ENCODE measurements around the gene PGAP6. TPM values are rescaled to one million over a fixed set of nuclear protein-coding genes. Genes with fewer than 3 reads are reported as not detected.

The PGAP6 gene
- polyA plus RNA-seq, 1 of the 3 experiments (the other 2 are of a cell fraction): 133 TPM

- TF ChIP-seq, protein P1, sequence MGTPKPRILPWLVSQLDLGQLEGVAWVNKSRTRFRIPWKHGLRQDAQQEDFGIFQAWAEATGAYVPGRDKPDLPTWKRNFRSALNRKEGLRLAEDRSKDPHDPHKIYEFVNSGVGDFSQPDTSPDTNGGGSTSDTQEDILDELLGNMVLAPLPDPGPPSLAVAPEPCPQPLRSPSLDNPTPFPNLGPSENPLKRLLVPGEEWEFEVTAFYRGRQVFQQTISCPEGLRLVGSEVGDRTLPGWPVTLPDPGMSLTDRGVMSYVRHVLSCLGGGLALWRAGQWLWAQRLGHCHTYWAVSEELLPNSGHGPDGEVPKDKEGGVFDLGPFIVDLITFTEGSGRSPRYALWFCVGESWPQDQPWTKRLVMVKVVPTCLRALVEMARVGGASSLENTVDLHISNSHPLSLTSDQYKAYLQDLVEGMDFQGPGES (IDR thresholded peaks at IDR 0.05; ENCODE audit: low read depth, low read length): no peak
- no peak for TF ChIP-seq CHD2 (IDR thresholded peaks at IDR 0.05; ENCODE audit: low read length, partially characterized antibody)
- TF ChIP-seq SIN3A (IDR thresholded peaks at IDR 0.05; ENCODE audit: borderline replicate concordance, low read depth, low read length): no peak
These were observed 27.4 kb downstream of the PGAP6 start (continued) for GRCh38 chr16:354291-354881.

- peak overlapping the region; percentile 71; the same call in 1 of the 2 replicates for H3K4me2 ChIP-seq
- peaks cover 33% of the 10 kb centered on the region for H3K79me2 ChIP-seq (ENCODE audit: insufficient read depth)
- no peak overlapping the region; a peak in 1 of 4 replicates for H3K27ac ChIP-seq (ENCODE audit: low read depth in 2 of 2, low read length in 1 of 2)
- peak overlapping the region; percentile 39 to 46; a peak in 3 of 4 replicates for H3K4me3 ChIP-seq (ENCODE audit: low read depth in 2 of 2, low read length in 1 of 2)
- H3K4me1 ChIP-seq (ENCODE audit: control insufficient read depth in 1 of 2, insufficient read depth in 2 of 2, low read depth in 1 of 2, low read length in 1 of 2): peaks cover 0 to 4% of the 10 kb centered on the region in 2 experiments; a peak in 2 of 4 replicates
- no peak for DNase-seq
- TF ChIP-seq TAF1 (IDR thresholded peaks at IDR 0.05; ENCODE audit: borderline replicate concordance, low read depth, low read length) (no peak), TEAD4 (IDR thresholded peaks at IDR 0.05; ENCODE audit: borderline replicate concordance, insufficient read depth) (no peak), SIN3A (IDR thresholded peaks at IDR 0.05; ENCODE audit: borderline replicate concordance, low read depth, low read length) (no peak), EP300 (IDR thresholded peaks at IDR 0.05; ENCODE audit: borderline replicate concordance in 1 of 2, low read depth in 1 of 2, low read length in 1 of 2) (no peak), EZH2phosphoT487 (IDR thresholded peaks at IDR 0.05; ENCODE audit: borderline replicate concordance, low read depth) (no peak), POLR2AphosphoS5 (IDR thresholded peaks at IDR 0.05; ENCODE audit: low read depth, low read length) (no peak), RXRA (IDR thresholded peaks at IDR 0.05; ENCODE audit: borderline replicate concordance, low read depth) (no peak), FOSL2 (IDR thresholded peaks at IDR 0.05; ENCODE audit: borderline replicate concordance, low read depth) (no peak), ZBTB33 (IDR thresholded peaks at IDR 0.05; ENCODE audit: borderline replicate concordance, low read depth) (no peak), JUND (IDR thresholded peaks at IDR 0.05) (no peak), RAD21 (IDR thresholded peaks at IDR 0.05; ENCODE audit: low read length) (no peak), MAX (IDR thresholded peaks at IDR 0.05; ENCODE audit: low read depth) (no peak), PBX3 (IDR thresholded peaks at IDR 0.05) (no peak), RCOR1 (IDR thresholded peaks at IDR 0.05; ENCODE audit: low read length) (no peak)
- TF ChIP-seq, protein P2, sequence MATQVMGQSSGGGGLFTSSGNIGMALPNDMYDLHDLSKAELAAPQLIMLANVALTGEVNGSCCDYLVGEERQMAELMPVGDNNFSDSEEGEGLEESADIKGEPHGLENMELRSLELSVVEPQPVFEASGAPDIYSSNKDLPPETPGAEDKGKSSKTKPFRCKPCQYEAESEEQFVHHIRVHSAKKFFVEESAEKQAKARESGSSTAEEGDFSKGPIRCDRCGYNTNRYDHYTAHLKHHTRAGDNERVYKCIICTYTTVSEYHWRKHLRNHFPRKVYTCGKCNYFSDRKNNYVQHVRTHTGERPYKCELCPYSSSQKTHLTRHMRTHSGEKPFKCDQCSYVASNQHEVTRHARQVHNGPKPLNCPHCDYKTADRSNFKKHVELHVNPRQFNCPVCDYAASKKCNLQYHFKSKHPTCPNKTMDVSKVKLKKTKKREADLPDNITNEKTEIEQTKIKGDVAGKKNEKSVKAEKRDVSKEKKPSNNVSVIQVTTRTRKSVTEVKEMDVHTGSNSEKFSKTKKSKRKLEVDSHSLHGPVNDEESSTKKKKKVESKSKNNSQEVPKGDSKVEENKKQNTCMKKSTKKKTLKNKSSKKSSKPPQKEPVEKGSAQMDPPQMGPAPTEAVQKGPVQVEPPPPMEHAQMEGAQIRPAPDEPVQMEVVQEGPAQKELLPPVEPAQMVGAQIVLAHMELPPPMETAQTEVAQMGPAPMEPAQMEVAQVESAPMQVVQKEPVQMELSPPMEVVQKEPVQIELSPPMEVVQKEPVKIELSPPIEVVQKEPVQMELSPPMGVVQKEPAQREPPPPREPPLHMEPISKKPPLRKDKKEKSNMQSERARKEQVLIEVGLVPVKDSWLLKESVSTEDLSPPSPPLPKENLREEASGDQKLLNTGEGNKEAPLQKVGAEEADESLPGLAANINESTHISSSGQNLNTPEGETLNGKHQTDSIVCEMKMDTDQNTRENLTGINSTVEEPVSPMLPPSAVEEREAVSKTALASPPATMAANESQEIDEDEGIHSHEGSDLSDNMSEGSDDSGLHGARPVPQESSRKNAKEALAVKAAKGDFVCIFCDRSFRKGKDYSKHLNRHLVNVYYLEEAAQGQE (IDR thresholded peaks at IDR 0.05; ENCODE audit: low read depth, low read length): no peak
- TF ChIP-seq, protein P3, sequence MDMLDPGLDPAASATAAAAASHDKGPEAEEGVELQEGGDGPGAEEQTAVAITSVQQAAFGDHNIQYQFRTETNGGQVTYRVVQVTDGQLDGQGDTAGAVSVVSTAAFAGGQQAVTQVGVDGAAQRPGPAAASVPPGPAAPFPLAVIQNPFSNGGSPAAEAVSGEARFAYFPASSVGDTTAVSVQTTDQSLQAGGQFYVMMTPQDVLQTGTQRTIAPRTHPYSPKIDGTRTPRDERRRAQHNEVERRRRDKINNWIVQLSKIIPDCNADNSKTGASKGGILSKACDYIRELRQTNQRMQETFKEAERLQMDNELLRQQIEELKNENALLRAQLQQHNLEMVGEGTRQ (IDR thresholded peaks at IDR 0.05; ENCODE audit: borderline replicate concordance, low read depth, low read length): no peak
- POLR2A ChIA-PET: interaction anchor here (1.6 kb wide), 1 partner anchor 8 kb away, joined by 3 read pairs; no protein-coding TSS in a partner anchor
- H3K27me3 ChIP-seq (ENCODE audit: insufficient read depth): no peaks in the 10 kb centered on the region
- peaks cover 22% of the 10 kb centered on the region for H4K20me1 ChIP-seq (ENCODE audit: insufficient read depth)
- H2AFZ ChIP-seq (ENCODE audit: low read depth): 0 out of 2 replicates have a peak overlapping the region, but pooled peaks have one; percentile 41
- H3F3A ChIP-seq (replicated peaks; ENCODE audit: insufficient read depth): no peaks in the 10 kb centered on the region
- WGBS (ENCODE audit: low lambda C conversion rate): 60% methylated on average over 8 of the region's 25 CpGs
- peak overlapping the region; percentile 36; the same call in 1 of the 2 replicates for H3K9ac ChIP-seq
- no peaks in the 10 kb centered on the region for H3K9me3 ChIP-seq
- CTCF ChIA-PET: interaction anchor here (0.6 to 3.9 kb wide), 9 partner anchors 9 to 247 kb away, joined by 3 to 21 read pairs (median 4); partner anchors contain the start of genes FAM234A and HBQ1
- H3K36me3 ChIP-seq (replicated peaks in 1 of 2; ENCODE audit: control insufficient read depth in 1 of 2, insufficient read depth in 2 of 2, low read length in 1 of 2): peaks cover 4 to 7% of the 10 kb centered on the region in 2 experiments
- H3K9me2 ChIP-seq: no peaks in the 10 kb centered on the region
These were observed 28.1 kb downstream of the PGAP6 start for GRCh38 chr16:353404-354290.

Measured in SK-N-SH (cell line).